Forelimb muscle (tissue), 1 donor: ENCODE results near the gene SCART1. TPM values are rescaled to one million over a fixed set of nuclear protein-coding genes. Genes with fewer than 3 reads are reported as not detected.
"Not testable (repeated sequence)": the region's sequence is repeated elsewhere in the genome, so short reads cannot be mapped to it uniquely, and the experiment has no call there.

Experiments used
- DNase-seq: peaks from one replicate; pipeline ENCODE4 v3.0.0-alpha.2; 2013; ENCODE audit warnings: low read depth
- polyA plus RNA-seq: library from polyadenylated mRNA; unstranded; fragments of 120-200 nt; gene quantifications from one replicate; pipeline ENCODE4 v1.2.1, GENCODE V29; 2013; ENCODE audit not compliant: insufficient read length

Gene SCART1
- polyA plus RNA-seq, 1 donor = 1.5 TPM

GRCh38 chr10:133516057-133516456 lies 62.3 kb downstream of the SCART1 start:
- DNase-seq = no peak

- DNase-seq = not testable (repeated sequence)
Observed at GRCh38 chr10:133518517-133518916, 64.8 kb downstream of the SCART1 start.

Other genes starting within 250 kb of the SCART1 start
- gene UTF1, start 223.7 kb upstream of the SCART1 start, polyA plus RNA-seq = not detected
- gene VENTX, start 216.1 kb upstream of the SCART1 start, polyA plus RNA-seq = 0.29 TPM
- gene ADAM8, start 177.1 kb upstream of the SCART1 start, polyA plus RNA-seq = 2.4 TPM
- 40.9 TPM for gene TUBGCP2, start 145.1 kb upstream of the SCART1 start, polyA plus RNA-seq
- gene ZNF511, start 145.0 kb upstream of the SCART1 start, polyA plus RNA-seq = 37.4 TPM
- gene CALY, start 117.0 kb upstream of the SCART1 start, polyA plus RNA-seq = not detected
- gene PRAP1, start 106.6 kb upstream of the SCART1 start, polyA plus RNA-seq = not detected
- gene FUOM, start 95.9 kb upstream of the SCART1 start, polyA plus RNA-seq = 4.5 TPM
- gene ECHS1, start 80.6 kb upstream of the SCART1 start, polyA plus RNA-seq = 123 TPM
- gene PAOX, start 74.7 kb upstream of the SCART1 start, polyA plus RNA-seq = 2.5 TPM
- 43.2 TPM for gene MTG1, start 59.8 kb upstream of the SCART1 start, polyA plus RNA-seq
- 4.1 TPM for gene SPRN, start 29.3 kb upstream of the SCART1 start, polyA plus RNA-seq
- gene CYP2E1, start 73.4 kb downstream of the SCART1 start, polyA plus RNA-seq = 1.4 TPM
- gene SYCE1, start 111.6 kb downstream of the SCART1 start, polyA plus RNA-seq = 0.59 TPM
- gene FRG2B, start 172.8 kb downstream of the SCART1 start, polyA plus RNA-seq = not detected